Upper lobe of left lung (tissue), 6 donors: ENCODE results near the gene PNCK. TPM values are rescaled to one million over a fixed set of nuclear protein-coding genes. Genes with fewer than 3 reads are reported as not detected.

Experiments used
- ATAC-seq, 2 donors: fragments of 200-7000 bp; cut with Tn5 transposase; one replicate each; pipeline ENCODE4 v1.9.1; 2022; ENCODE audit warnings: mild to moderate bottlenecking in 2 of 2, moderate library complexity in 2 of 2; ENCODE audit not compliant: low FRiP score in 2 of 2
- DNase-seq, 2 donors: peaks; one replicate each; pipeline ENCODE4 v3.0.0-alpha.2; 2019 to 2020
- H3K27ac ChIP-seq, 4 donors: fragments of 200-600 bp; sonication (generic); one replicate each; pipeline ENCODE4 v1.5.1; 2016 to 2019
- H3K27me3 ChIP-seq, 4 donors: fragments of 200-600 bp; sonication (generic); one replicate each; pipeline ENCODE4 v1.5.1; 2017 to 2019
- H3K36me3 ChIP-seq, 4 donors: fragments of 200-600 bp; sonication (generic); one replicate each; pipeline ENCODE4 v1.5.1; 2016 to 2019
- H3K4me1 ChIP-seq, 4 donors: fragments of 200-600 bp; sonication (generic); one replicate each; pipeline ENCODE4 v1.5.1; 2018 to 2019
- H3K4me3 ChIP-seq, 4 donors: fragments of 200-600 bp; sonication (generic); one replicate each; pipeline ENCODE4 v1.5.1; 2017 to 2019; ENCODE audit warnings: mild to moderate bottlenecking in 2 of 4, moderate library complexity in 1 of 4
- H3K9me3 ChIP-seq, 4 donors: fragments of 200-600 bp; sonication (generic); one replicate each; pipeline ENCODE4 v1.5.1; 2018 to 2019
- CTCF ChIP-seq, 6 experiments: fragments of 450-650 bp in 4 of 6; fragments of 200-600 bp in 2 of 6; sonication (generic) in 2 of 6; IDR thresholded peaks; one replicate each; pipeline ENCODE4 v1.5.1; 2016 to 2019; ENCODE audit warnings: antibody characterized with exemption in 6 of 6
- EP300 ChIP-seq, 4 donors: sonication (generic); formaldehyde crosslinking; IDR thresholded peaks; one replicate each; pipeline ENCODE4 v1.5.1; 2017; ENCODE audit warnings: antibody characterized with exemption in 4 of 4, control low read depth in 2 of 4
- POLR2A ChIP-seq, 4 donors: fragments of 450-650 bp; IDR thresholded peaks; one replicate each; pipeline ENCODE4 v1.5.1; 2016 to 2017; ENCODE audit warnings: antibody characterized with exemption in 4 of 4, mild to moderate bottlenecking in 2 of 4
- POLR2AphosphoS5 ChIP-seq, 2 donors: sonication (generic); formaldehyde crosslinking; IDR thresholded peaks; one replicate each; pipeline ENCODE4 v1.5.1; 2017; ENCODE audit warnings: antibody characterized with exemption in 2 of 2
- WGBS, 2 donors: methylation state at CpG; one replicate each; pipeline ENCODE4 v1.1.5; 2017 to 2018; 5-methylcytosine and 5-hydroxymethylcytosine counted together
- total RNA-seq, 6 donors: library from RNA; depleted of rRNA in 4 of 6; stranded (reverse); fragments of >200 nt in 4 of 6; gene quantifications; one replicate each; pipeline versions ENCODE4 v1.1.0 to v1.2.1, GENCODE V29; 2016 to 2021
- donor health status: DM: no; HTN: no; CAD: no; lungs with moderate emphysema.
- donor health status: DM: no; HTN: yes; CAD: no; lungs with severe emphysema.

PNCK gene
- total RNA-seq, 6 donors from 2014 or later: 0.47 to 5.2 TPM; not detected in 4

GRCh38 chrX:153714256-153714655 is 40.6 kb upstream of the PNCK start:
- no peak for ATAC-seq
- no peaks in the 10 kb centered on the region for H3K27me3 ChIP-seq
- H3K4me1 ChIP-seq: no peaks in the 10 kb centered on the region
- no peak overlapping the region for H3K4me3 ChIP-seq
- no peak overlapping the region for H3K27ac ChIP-seq
- DNase-seq: no peak
- TF ChIP-seq CTCF (IDR thresholded peaks at IDR 0.05) (no peak), POLR2AphosphoS5 (IDR thresholded peaks at IDR 0.05) (no peak), POLR2A (IDR thresholded peaks at IDR 0.05) (no peak)
- peaks cover 0 to 62% (median 15%) of the 10 kb centered on the region in 4 donors for H3K36me3 ChIP-seq
- H3K9me3 ChIP-seq: no peaks in the 10 kb centered on the region
- 78 to 87% methylated on average over 3 of the region's 3 CpGs for WGBS, 2 donors

GRCh38 chrX:153709726-153710674 is 36.4 kb upstream of the PNCK start:
- no peak for ATAC-seq
- TF ChIP-seq EP300 (IDR thresholded peaks at IDR 0.05) (no peak), POLR2AphosphoS5 (IDR thresholded peaks at IDR 0.05) (no peak), POLR2A (IDR thresholded peaks at IDR 0.05) (no peak), CTCF (IDR thresholded peaks at IDR 0.05) (no peak)
- Histone ChIP-seq H3K36me3 (peaks cover 0 to 42% (median 13%) of the 10 kb centered on the region in 4 donors), H3K4me1 (no peaks in the 10 kb centered on the region), H3K4me3 (no peak overlapping the region), H3K27ac (no peak overlapping the region), H3K27me3 (no peaks in the 10 kb centered on the region), H3K9me3 (no peaks in the 10 kb centered on the region)
- no peak for DNase-seq
- 90 to 97% methylated on average over 7 to 19 of the region's 27 CpGs for WGBS, 2 donors

GRCh38 chrX:153708415-153708814 is 34.8 kb upstream of the PNCK start:
- no peak for TF ChIP-seq POLR2A (IDR thresholded peaks at IDR 0.05)
- no peak for TF ChIP-seq POLR2AphosphoS5 (IDR thresholded peaks at IDR 0.05)
- peak in 5 of 6 experiments; percentile 35 to 62 (median 52) for TF ChIP-seq CTCF (IDR thresholded peaks at IDR 0.05)
- no peaks in the 10 kb centered on the region for H3K9me3 ChIP-seq
- WGBS, 2 donors: 28% methylated on average over 13 of the region's 13 CpGs; no CpG with 5 or more reads in 1 of the 2 donors
- DNase-seq (peak; percentile 74 to 81), ATAC-seq (peak; percentile 70 to 77)
- peaks cover 0 to 3% (median 0%) of the 10 kb centered on the region in 4 donors for H3K4me1 ChIP-seq
- H3K27me3 ChIP-seq: no peaks in the 10 kb centered on the region
- peaks cover 0 to 41% (median 14%) of the 10 kb centered on the region in 4 donors for H3K36me3 ChIP-seq
- no peak overlapping the region for H3K4me3 ChIP-seq
- peak overlapping the region in 1 of 4 donors; percentile 40 for H3K27ac ChIP-seq

- Histone ChIP-seq H3K27ac (no peak overlapping the region), H3K27me3 (no peaks in the 10 kb centered on the region), H3K4me1 (peaks cover 0 to 8% (median 2%) of the 10 kb centered on the region in 4 donors), H3K4me3 (no peak overlapping the region), H3K36me3 (peaks cover 0 to 47% (median 15%) of the 10 kb centered on the region in 4 donors), H3K9me3 (no peaks in the 10 kb centered on the region)
- 92 to 100% methylated on average over 2 to 6 of the region's 6 CpGs for WGBS, 2 donors
- DNase-seq (no peak), ATAC-seq (no peak)
- no peak for TF ChIP-seq CTCF (IDR thresholded peaks at IDR 0.05)
- no peak for TF ChIP-seq EP300 (IDR thresholded peaks at IDR 0.05)
- TF ChIP-seq POLR2A (IDR thresholded peaks at IDR 0.05): no peak
- TF ChIP-seq POLR2AphosphoS5 (IDR thresholded peaks at IDR 0.05): no peak
Measured at GRCh38 chrX:153707406-153707805, 33.8 kb upstream of the PNCK start.
